Glomerular visceral epithelial cell (primary cell): ENCODE data around the gene SETD5.

Experiments
- DNase-seq: peaks from one replicate; pipeline ENCODE4 v3.0.0-alpha.2; 2016; ENCODE audit errors: extremely low spot score

SETD5 gene

DNA sequence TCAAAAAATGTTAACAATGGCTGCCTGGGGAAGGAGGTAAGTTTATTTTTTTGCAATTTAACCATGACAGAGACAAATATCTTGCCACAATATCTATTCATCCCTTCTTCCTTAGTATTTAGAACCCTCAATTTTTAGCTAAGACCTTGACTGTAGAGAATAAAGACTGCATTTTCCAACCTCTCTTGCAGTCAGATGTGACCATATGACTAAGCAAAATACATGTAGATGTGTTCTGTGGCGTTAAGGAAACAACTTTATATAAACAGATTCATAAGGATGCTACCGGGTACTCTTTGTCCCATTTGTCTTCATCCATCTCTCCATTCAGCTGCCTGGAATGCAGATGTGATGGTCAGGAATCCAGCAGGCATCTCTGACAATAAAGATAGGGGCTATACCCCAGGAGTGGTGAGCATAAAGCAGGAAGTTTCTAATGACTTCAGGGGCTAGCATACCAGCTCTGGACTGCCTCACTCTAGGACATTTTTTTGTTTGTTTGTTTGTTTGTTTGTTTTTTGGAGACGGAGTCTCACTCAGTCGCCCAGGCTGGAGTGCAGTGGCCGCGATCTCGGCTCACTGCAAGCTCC is 115.1 kb downstream of the SETD5 start:
- DNase-seq = no peak

- no peak for DNase-seq
These were observed 116.9 kb downstream of the SETD5 start for GRCh38 chr3:9514306-9514705.

GRCh38 chr3:9514956-9515355 is 117.5 kb downstream of the SETD5 start:
- DNase-seq = no peak

DNA sequence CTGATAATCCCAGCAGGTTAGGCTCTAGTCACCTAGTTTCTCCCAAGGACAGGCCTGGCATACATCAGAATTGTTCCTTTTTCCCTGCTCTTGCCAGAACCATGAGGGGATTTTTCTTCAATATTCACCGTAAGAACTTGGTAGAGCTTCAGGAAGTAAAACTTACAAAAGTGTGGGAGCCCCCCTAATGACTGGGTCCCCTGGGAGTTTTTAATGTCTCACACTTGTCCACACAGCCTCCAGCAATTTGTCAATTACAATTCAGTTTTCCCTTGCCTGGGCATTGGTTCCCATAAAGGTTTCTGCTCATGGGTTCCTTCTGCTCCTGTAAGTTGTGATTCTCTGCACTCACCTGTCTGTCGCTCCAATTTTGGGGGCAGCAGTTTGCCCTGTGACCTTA is 127.7 kb downstream of the SETD5 start:
- no peak for DNase-seq
